G401 (cell line): Measurements from ENCODE around the gene OGFOD2. TPM values are rescaled to one million over a fixed set of nuclear protein-coding genes. Genes with fewer than 3 reads are reported as not detected.
A peak's percentile ranks its signal among the peaks of the same experiment; 100 is the strongest.

ENCODE experiments used
- DNase-seq: peaks from one replicate; pipeline ENCODE4 v3.0.0-alpha.2; 2015; ENCODE audit warnings: low spot score
- in situ Hi-C: cut with HindIII; loops from 2 replicates; pipeline ENCODE4 v1.10.0; 2016; ENCODE audit warnings: low sequenced_read_pairs, mixed read lengths
- total RNA-seq: library from RNA; depleted of rRNA; stranded (reverse); fragments of >200 nt; shearing (Covaris generic); gene quantifications from 2 replicates; pipeline ENCODE4 v1.2.3, GENCODE V29; 2014

Gene OGFOD2
- total RNA-seq, 1 experiment from 2014 or later, result 23.6 TPM

DNA sequence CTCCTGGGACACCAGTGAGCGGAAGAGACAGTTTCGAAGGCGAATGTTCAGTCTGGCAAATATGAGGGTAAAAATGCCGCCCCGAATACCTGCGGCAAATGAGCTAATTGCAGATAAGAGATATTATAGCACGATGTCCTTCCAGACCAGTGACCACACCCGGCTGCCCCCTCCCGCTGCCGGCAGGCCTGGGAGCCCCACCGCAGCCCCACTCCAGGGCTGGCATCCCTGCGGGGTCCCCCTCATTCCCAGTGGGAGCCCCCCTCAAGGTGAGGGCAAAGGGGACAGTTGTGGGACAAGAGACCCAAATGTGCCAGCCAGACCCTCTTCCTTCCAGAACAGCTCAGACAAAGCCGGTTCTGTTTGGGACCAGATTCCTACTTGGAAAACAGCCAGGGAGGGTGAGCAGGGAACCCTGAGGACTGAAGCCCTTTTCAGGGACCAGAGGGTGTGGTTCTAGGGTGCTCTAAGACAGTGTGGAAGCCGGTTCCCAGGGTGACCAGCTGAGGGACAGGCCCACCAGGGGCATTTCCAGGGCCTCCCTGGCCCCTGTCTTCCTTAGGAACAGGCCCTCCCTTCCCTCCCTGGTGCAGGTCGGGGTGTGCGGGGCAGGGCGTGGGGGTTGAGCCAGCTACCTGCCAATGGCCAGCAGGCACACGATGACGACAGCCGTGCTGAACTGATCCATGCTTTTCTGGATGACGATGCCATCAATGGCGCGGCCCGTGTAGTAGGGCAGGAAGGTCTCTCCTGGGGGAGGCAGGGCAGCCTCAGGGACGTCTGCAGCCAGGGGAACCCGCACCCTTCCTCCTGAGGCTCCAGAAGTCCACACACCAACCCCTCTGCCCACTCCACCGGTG is 25.0 kb upstream of the OGFOD2 start:
- in situ Hi-C loops, result loop anchor here (5.0 kb wide), 1 partner anchor 68 kb away; no protein-coding TSS in a partner anchor
- peak; percentile 28 for DNase-seq

DNA sequence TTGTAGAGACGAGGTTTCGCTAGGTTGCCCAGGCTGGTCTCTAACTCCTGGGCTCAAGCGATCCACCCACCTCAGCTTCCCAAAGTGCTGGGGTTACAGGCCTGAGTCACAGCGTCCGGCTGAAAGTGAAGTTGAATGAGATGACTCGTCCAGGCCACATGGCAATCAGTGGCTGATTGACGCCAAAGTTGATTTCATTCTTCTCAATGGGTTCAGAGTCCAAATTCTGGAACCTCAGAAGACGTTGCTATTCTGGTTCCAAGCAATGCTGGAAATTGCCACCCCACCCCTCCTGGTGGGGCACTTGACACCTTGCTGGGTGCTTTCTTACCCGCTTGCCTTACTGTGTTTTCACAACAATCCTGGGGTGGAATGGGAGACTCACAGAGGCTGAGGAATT is 23.6 kb upstream of the OGFOD2 start:
- in situ Hi-C loops, result no loop called here
- DNase-seq, result no peak

DNA sequence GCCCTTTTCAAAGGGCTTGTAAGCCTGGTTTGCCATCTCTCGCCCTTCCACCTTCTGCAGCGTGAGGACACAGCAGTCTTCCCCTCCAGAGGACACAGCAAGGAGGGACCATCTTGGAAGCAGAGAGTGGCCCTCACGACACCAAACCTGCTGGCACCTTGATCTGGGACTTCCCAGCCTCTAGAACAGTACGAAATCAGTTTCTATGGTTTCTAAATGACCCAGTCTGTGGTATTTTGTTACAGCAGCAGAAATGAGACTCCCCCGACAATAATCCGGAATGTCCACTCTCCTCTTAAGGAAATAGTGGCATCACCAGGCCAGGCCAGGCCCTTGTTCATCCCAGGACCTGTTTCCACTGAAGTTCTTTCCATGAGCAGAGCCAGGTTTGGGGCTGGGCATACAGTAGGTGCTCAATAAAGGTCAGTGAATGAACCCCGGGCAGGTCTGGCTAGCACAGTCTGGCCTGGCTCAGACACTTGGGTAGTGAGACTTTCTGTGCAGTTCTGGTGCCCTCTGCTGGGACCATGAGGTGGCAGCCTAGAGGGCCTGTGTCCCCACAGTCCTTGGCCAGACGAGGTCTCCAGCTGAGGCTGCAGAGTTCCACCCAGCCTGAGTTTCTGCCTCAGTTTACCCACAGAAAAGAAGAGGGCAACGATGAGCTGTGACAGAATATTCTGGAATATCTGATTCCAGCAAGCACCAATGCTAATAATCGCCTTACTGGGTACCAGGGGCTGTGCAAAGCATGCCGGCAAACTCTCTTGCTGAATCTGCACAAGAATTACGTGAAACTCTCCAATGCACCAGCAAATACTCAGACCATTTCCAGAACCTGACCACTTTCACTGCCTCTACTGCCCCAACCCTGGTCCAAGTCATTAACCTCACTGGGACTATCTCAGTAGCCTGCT is 22.8 kb upstream of the OGFOD2 start:
- peak; percentile 75 for DNase-seq
- in situ Hi-C loops, result no loop called here

DNA sequence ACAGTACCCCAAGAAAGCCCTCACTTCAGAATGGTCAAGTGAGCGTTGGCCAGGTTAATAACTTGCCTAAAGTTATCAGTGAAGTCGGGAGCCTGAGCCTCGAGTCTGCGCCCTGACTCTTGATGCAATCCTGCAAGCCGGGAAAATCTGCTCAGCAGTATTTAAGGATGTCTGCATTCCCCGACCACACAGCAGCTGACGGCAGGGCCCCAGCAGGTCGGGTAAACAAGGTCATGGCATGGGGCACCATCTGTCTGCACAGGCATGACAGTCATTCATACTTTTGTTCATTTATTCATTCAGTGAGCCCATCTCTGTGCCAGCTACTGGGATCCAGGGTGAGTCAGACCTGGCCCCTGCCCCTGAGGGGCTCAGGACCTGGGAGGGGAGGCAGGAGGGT is 19.9 kb upstream of the OGFOD2 start:
- in situ Hi-C loops, result no loop called here
- DNase-seq, result peak; percentile 34

DNA sequence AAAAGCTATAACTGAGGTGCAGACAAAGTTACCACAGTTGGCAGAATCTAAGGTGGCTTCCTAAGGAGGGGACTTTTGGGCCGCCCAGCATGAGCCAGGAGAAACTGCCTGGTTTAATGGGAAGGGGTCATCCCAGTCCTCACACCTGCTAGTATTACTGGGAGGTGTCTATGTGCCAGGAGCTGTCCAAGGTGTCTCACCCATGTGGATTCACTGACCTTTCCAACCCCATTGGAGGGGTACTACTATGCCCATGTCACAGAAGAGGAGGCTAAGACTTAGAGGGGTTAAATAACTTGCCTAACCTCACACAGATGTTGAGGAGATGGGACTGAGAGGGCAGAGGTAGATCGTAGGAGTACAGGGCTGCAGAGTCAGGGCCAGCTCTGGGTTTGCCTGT is 19.0 kb upstream of the OGFOD2 start:
- DNase-seq, result no peak
- in situ Hi-C loops, result no loop called here

DNA sequence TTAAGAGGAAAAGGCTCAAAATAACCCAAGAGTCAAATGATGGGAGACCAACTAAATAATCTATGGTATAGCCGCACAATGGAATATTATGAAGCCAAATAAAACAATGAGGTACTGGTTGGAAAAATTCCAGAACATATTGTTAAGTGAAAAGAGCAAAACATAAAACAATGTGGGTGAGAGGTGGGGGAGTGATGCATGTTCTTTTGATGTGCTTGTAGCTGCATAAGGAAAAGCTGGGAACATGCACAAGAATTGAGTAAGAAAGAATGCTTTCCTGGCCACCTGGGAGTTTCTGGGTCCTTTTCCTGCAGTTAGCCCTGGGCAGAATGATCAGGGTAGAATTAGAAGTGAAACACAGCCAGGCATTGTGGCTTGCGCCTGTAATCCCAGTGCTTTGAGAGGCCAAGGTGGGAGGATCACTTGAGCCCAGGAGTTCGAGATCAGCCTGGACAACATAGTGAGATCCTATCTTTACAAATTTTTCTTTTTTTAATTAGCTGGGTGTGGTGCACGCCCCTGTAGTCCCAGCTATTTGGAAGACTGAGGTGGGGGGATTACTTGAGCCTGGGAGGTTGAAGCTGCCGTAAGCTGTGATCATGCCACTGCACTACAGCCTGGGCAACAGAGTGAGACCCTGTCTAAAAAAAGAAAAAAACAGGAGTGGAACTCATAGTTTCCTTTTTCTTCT is 16.7 kb upstream of the OGFOD2 start:
- no peak for DNase-seq
- in situ Hi-C loops, result no loop called here

DNA sequence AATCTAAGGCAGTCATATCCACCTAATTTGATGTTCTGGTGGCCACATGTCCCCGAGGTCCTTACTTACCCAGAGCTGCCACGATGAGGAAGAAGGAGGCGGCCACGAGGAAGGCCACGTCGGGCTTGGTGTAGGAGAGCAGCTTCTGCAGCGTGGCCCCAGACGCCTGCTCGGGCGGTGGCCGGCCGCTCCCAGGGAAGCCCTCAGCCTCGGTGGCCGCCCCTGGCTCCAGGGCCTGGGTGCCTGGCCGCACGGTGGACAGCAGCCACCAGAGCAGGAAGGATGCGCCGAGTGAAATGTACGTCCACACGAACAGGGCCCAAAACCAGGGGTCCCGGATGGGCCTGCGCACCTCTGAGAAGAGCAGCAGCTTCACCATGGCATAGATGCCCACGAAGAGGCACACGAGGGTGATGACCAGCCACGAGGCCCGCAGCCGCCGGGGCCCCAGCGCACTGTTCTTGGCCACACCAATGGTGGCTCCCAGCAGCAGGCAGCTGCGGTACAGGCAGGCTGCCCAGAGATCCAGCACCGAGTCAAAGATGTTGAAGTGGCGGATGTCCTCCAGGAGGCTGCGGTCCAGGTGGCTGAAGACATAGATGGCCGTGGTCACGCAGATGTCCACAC is 15.4 kb upstream of the OGFOD2 start:
- DNase-seq, result no peak
- in situ Hi-C loops, result no loop called here

DNA sequence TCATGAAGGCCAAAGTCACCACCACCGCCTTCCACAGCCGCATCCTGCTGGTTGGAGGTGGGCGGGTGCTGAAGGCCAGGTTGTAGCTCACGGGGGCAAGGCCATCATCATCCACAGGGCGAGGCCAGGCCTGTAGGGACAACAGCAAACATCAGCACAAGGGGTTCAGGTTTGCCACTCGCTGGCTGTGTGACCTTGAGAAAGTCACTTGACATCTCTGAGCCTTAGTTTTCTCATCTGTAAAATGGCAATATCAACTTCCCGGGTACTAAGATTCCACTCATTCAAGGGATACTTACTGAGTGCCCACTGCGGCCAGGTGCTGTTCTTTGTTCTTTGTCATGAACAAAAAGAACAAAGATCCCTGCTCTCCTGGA is 14.9 kb upstream of the OGFOD2 start:
- in situ Hi-C loops, result no loop called here
- DNase-seq, result no peak

DNA sequence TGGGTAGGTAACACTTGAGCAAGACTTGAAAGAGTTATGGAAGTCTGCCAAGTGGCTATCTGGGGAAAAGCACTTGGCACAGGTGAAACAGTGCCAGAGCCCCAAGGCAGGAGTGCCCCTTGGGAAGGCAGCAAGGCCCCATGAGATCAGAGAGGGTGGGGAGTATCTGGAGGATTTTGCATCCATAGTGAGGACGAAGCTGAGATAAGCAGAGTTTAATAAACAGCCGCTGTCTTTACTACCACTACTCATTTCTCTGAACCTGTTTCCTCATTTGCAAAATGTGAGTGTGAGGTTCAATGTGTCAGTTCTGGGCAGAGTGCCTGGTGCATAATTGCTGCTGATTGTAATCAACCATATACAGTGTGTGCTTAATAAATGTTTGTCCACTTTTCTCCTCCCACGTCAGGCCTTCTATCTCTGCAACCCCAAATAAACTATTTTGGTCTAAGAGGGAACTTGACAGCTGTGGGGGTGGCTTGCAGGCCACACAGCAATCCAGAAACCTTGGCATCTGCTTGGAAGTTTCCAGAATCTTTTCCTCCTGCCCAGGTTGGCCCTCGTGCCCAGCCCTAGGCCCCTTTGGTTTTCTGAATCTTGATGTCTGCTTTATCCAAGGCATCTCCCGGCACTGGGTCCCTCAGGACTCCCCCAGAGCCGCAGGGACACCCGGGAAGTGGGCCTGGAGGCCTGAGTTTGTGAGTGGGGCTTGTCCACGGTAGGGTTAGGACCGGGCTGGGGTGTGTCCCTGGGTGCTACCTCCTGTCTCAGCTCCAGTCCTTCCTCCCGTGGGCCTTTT is 13.3 kb upstream of the OGFOD2 start:
- in situ Hi-C loops, result no loop called here
- no peak for DNase-seq

DNA sequence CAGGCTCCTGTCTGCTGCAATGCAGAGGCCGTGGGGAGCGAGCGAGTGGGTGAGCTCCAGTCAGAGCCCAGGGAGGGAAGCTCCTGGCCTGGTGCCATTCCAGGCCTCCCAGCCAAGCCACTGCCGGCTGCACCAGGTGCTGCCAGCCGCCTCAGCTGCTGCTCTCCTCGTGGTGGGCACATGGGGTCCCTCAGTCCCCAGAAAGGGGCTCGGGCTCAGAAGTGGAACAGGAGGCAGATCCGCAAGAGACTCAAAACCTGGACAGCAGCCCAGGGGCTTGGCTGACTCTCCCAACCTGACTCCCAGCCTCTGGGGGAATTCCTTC is 11.1 kb upstream of the OGFOD2 start:
- in situ Hi-C loops, result no loop called here
- DNase-seq, result no peak

DNA sequence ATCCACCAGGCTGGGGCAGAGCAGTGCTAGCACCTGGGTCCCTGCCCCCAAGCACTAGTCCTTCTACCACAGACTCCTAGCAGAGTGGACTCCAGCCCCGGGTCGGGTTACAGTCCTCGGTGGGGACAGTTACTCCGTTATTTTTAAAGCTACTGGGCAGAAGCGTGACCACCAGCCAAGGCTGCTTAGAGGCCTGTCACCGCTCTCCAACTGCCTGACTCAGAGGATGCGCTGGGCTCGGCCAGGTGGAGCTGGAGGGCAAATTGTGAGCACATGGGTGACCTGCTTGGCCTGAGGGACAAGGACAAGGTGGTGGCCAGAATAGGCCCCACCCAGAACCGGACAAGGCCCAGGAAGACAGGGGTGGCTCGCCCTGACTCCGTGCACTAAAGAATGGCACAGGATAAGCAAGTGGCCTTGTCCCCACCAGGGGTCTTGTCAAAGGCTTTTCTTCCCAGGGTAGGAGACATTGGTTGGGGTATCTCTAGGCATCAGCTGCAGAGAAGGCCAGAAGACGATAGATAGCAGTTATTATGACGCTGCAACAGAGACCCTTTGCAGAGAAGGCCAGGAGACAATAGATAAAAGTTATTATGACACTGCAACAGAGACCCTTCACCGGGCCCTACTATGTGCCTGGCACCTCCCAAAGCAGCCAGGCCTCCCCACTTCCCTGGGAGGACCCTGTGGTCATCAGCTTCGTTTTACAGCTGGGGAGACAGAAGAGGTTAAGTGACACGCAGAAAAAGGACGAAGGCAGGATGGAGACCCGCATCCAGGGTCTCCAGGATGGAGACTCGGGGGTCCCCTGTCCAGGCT is 10.4 kb upstream of the OGFOD2 start:
- no peak for DNase-seq
- in situ Hi-C loops, result no loop called here

DNA sequence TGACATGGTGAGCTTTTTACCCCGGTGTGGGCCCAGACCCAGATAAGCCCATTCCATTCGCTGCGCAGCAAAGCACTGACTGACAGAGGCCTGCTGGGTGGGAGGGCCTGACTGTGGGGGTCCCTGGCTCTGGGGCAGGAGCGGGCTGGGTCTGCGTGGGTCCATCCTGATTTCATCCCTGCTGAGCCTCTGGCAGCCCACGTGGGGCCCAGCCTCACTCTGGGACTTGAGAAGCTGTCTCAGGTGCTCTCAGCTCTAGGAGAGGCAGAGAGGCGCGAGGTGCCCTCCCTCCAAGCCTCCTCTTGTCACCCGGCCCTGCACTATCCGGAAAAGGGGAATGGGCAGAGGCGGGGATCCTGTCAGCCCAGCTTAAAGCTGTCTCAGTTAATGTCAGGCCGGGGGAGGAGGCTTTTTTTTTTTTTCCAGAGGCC is 9.7 kb upstream of the OGFOD2 start:
- in situ Hi-C loops, result no loop called here

DNA sequence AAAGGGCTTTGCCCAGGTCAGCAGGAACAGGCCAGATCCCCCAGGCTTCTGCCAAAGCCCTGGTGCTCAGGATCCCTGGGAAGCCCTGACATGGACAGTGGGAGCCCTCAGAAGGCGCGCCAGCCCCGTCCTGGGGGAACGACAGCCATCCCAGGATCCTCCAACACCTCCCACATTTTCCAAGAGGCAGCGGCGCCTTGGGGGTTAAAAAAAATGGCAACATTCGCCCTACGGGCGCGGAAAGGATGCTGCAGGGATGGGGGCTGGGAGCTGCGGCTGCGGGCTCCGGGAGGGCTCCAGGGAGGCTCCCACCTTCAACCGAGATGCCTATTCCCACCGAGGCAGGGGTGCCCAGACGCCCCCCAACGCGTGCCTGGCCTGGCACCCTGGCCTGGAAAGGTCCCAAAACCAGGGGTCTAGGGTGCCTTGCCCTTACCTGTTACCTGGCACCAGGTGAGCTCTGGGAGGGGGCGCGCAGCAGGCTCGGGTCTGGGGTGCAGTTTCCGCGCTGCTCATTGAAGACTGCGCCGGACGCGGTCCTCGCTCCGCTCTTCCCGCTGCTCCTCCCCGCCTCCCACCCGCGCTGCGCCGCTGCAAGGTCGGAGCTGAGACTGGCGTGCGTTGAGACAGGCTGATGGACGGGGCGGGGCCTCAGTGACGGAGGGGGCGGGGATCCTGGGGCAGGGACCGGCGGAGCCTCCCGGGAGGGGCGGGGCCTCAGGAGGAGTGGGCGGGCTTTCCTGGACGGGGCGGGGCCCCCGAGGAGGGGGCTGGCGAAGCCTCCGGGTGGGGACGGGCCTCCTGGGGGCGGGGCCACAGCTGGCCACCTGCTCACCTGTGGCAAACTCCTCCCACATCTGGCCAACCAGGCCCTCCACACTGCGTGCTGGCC is 8.9 kb upstream of the OGFOD2 start, which contains the start of gene ABCB9:
TSS of gene ABCB9 (minus strand) at position 613 of the 892 bp plus-strand sequence. CDS start 6,228 bp downstream, outside the sequence.
- peak; percentile 96 for DNase-seq

More for the DNA sequence above, 9.7 kb upstream of the OGFOD2 start:
- no peak for DNase-seq

DNA sequence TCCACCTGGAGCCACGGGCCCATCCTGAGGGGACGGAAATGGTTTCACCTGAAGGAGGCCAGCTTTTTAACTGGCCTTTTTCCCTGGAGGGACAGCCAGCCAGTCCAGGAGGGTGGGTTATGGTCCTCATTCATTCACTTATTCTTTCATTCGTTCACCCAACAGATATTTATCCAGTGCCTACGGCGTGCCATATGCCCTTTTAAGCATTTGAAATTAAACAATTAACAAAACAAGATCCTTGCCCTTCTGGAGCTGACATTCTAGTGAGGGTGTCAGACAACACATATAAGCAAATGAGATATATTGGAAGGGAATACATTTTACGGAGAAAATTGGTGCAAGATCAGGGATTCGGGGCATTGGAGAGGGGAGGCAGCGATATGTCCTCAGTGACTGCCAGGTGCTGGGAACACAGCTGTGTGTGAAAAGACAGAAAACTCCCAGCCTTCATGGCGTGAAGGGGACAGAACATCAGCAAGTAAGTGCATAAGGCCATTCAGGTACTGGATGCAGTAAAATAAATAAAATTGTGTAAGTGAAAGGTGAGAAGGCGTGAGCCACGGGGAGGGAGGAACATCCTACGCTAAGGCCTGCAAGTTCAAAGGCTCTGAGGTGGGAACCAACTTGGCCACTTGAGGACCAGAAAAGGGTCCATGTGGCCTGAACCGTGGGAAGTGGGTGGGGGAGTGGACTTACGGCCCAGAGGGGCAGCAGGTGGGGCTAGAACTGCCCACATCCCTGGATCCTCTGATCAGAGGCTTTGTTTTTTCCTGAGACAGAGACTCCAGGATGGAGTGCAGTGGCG is 8.1 kb upstream of the OGFOD2 start:
- no peak for DNase-seq
- in situ Hi-C loops, result no loop called here

More for the DNA sequence above, 8.9 kb upstream of the OGFOD2 start, which contains the start of gene ABCB9:
- in situ Hi-C loops, result no loop called here

DNA sequence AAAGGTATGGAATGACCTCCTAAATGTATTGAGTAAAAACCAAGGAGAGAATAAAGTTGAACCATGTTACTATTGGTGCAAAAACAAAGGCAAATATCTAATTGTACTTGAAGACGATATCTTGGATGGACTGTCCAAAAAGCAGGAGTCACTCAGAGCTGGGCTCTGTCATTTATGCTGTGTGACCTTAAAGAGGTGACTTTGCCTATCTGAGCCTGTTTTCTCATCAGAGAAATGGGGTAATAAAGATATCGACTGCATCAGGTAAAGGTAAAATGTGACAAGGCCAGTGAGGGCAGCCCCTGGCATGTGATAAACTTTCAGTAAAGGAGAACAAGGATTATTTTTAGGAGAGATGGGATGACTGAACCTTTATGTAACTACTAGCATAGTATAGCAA is 6.9 kb upstream of the OGFOD2 start:
- in situ Hi-C loops, result no loop called here
- no peak for DNase-seq

DNA sequence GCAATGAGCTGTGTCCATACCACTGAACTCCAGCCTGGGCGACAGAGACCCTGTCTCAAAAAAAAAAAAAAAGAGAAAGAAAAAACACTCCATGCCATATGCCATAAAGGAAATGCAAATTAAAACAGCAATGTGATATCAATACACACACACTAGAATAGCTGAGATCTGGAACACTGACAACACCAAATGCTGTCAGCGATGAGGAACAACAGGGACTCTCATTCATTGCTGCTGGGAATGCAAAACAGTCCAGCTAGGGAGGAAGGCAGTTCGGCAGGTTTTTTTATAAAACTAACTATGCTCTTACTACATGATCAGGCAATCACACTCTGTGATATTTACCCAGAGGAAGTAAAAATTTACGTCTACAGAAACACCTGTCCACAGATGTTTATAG is 5.4 kb upstream of the OGFOD2 start:
- in situ Hi-C loops, result no loop called here
- no peak for DNase-seq
